Activated CD8-positive, alpha-beta T cell treated with anti-CD3 and anti-CD28 coated beads for 36 hours (primary cell): ENCODE data around the gene AP4E1. TPM values are rescaled to one million over a fixed set of nuclear protein-coding genes. Genes with fewer than 3 reads are reported as not detected.

ENCODE experiments used
- ATAC-seq: fragments of 200-7000 bp; cut with Tn5 transposase; one replicate; pipeline ENCODE4 v1.10.0; 2021; ENCODE audit warnings: mild to moderate bottlenecking, moderate library complexity
- CTCF ChIA-PET: fragments of 350-600 bp; sonication (Branson Sonifier 250); formaldehyde crosslinking; loops from one replicate; lab custom pipeline; 2021; ENCODE audit warnings: antibody characterized with exemption; lab: Charles Lee
- POLR2A ChIA-PET: fragments of 350-600 bp; sonication (Branson Sonifier 250); formaldehyde crosslinking; loops from one replicate; lab custom pipeline; 2021; ENCODE audit warnings: antibody characterized with exemption; lab: Charles Lee
- DNase-seq: peaks from one replicate; pipeline ENCODE4 v3.0.0-alpha.2; 2020
- H3K27ac Mint-ChIP-seq: one replicate; pipeline ENCODE4 v1.8.0; 2021; ENCODE audit warnings: mild to moderate bottlenecking, mixed read lengths
- H3K27me3 Mint-ChIP-seq: one replicate; pipeline ENCODE4 v1.8.0; 2021; ENCODE audit warnings: mixed read lengths
- H3K36me3 Mint-ChIP-seq: one replicate; pipeline ENCODE4 v1.8.0; 2021; ENCODE audit warnings: low read depth, mixed read lengths
- H3K4me1 Mint-ChIP-seq: one replicate; pipeline ENCODE4 v1.8.0; 2021; ENCODE audit warnings: low read depth, mixed read lengths
- H3K4me3 Mint-ChIP-seq: one replicate; pipeline ENCODE4 v1.8.0; 2021; ENCODE audit warnings: mild to moderate bottlenecking, moderate library complexity, mixed read lengths
- H3K9me3 Mint-ChIP-seq: one replicate; pipeline ENCODE4 v1.8.0; 2021; ENCODE audit warnings: mixed read lengths
- CTCF ChIP-seq: fragments of 200-600 bp; IDR thresholded peaks from one replicate; pipeline ENCODE4 v1.8.0; 2022; ENCODE audit warnings: antibody characterized with exemption, mild to moderate bottlenecking
- intact Hi-C: fragments of 100-400 bp; cut with micrococcal nuclease; formaldehyde crosslinking; loops from one replicate; pipeline ENCODE4 v1.10.0; 2022
- total RNA-seq, 2 experiments: library from RNA; stranded (reverse); gene quantifications; one replicate each; pipeline ENCODE4 v1.2.3, GENCODE V29; 2021

Gene AP4E1
- total RNA-seq, 2 experiments from 2014 or later, result 16.6 TPM

DNA sequence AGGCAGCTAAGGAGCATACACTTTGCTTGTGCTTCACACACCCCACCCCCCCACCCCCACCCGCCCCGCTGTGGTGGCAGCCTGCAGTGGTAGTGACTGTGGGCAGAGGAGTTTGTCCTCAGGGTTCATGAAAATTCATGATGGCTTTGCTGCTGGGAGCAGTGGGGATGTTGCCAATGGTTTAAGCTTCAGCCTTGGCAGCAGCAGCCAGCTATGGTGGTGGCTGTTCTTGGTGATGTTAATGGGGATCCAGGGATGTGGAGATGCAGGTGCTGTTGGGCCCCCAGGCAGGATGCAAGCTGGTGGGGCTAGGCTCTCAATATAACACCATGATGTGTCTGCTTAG lies 130.5 kb downstream of the AP4E1 start:
- Mint-ChIP-seq H3K36me3 (peaks cover 1% of the 10 kb centered on the region), H3K27ac (no peak overlapping the region), H3K4me3 (no peak overlapping the region), H3K4me1 (no peaks in the 10 kb centered on the region), H3K9me3 (peaks cover 1% of the 10 kb centered on the region), H3K27me3 (no peaks in the 10 kb centered on the region)
- ChIA-PET CTCF (no interaction called here), POLR2A (no interaction called here)
- no peak for ATAC-seq
- no peak for TF ChIP-seq CTCF
- DNase-seq, result no peak
- intact Hi-C loops, result no loop called here

DNA sequence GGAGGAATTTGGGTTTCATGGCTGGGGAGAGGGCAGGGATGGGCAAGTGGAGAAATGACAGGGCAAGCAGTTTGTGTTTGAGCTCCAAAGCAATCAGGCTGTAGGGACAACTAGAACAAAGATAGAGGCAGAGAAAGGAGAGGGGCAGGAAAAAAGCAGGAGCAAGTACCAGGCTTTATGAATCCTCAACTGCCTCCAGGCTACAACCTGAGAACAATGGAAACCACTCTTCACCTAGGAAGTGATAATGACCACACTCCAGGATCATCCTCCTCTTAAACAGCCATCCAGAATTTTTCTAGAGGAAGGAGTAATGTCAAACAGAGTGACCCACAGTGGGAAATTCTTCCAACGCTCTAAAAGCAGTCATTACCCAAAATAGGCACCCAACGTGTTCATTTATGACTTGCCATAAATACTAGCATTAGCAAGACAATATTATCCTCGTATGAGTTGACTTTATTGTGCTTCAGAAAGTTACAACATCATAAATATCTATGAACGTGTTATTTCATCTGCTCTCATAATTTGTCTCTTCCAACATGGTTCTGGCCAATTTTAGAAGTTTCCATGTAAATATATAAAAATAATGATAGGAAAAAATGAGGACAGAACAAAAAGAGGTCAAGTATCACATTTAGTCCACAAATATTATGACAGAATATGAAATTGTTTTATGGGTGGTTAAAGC lies 135.7 kb downstream of the AP4E1 start:
- ChIA-PET CTCF (no interaction called here), POLR2A (interaction anchor here (0.6 kb wide), 1 partner anchor 357 kb away, joined by 3 read pairs; no protein-coding TSS in a partner anchor)
- Mint-ChIP-seq H3K4me3 (no peak overlapping the region), H3K4me1 (no peaks in the 10 kb centered on the region), H3K9me3 (no peaks in the 10 kb centered on the region), H3K36me3 (no peaks in the 10 kb centered on the region), H3K27me3 (no peaks in the 10 kb centered on the region), H3K27ac (no peak overlapping the region)
- DNase-seq, result no peak
- intact Hi-C loops, result no loop called here
- no peak for ATAC-seq
- no peak for TF ChIP-seq CTCF

DNA sequence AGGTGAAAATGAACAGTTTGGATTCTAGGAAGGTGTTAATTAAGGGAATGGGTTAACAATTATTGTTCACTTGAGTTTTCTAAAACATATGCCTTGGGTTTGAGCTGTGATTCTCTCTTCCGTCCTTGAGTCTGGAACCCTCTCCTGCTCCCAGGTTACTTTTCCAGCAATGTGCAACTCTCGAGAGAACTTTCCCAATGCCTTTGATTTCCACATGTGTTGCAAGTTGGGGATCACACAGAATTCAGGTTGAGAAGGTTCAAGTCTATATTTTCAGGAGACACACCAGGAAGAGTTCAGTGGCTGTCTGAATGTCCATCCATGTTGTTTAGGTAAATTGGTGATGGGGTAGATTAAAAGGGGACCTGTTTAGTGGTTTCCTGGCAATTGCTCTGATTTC lies 137.5 kb downstream of the AP4E1 start:
- H3K27me3 Mint-ChIP-seq, result no peaks in the 10 kb centered on the region
- no peaks in the 10 kb centered on the region for H3K9me3 Mint-ChIP-seq
- H3K4me1 Mint-ChIP-seq, result no peaks in the 10 kb centered on the region
- no peak for ATAC-seq
- H3K36me3 Mint-ChIP-seq, result no peaks in the 10 kb centered on the region
- H3K27ac Mint-ChIP-seq, result no peak overlapping the region
- ChIA-PET POLR2A (interaction anchor here (1.3 kb wide), 1 partner anchor 18 kb away, joined by 3 read pairs; no protein-coding TSS in a partner anchor), CTCF (no interaction called here)
- no peak for DNase-seq
- no peak overlapping the region for H3K4me3 Mint-ChIP-seq
- intact Hi-C loops, result no loop called here
- TF ChIP-seq CTCF, result no peak

- no peaks in the 10 kb centered on the region for H3K9me3 Mint-ChIP-seq
- no peaks in the 10 kb centered on the region for H3K36me3 Mint-ChIP-seq
- intact Hi-C loops, result no loop called here
- POLR2A ChIA-PET, result interaction anchor here (1.3 kb wide), 1 partner anchor 17 kb away, joined by 3 read pairs; no protein-coding TSS in a partner anchor
- H3K27ac Mint-ChIP-seq, result no peak overlapping the region
- H3K27me3 Mint-ChIP-seq, result no peaks in the 10 kb centered on the region
- no peak overlapping the region for H3K4me3 Mint-ChIP-seq
- ATAC-seq, result no peak
- no peaks in the 10 kb centered on the region for H3K4me1 Mint-ChIP-seq
- TF ChIP-seq CTCF, result no peak
- DNase-seq, result no peak
- CTCF ChIA-PET, result no interaction called here
Measured at GRCh38 chr15:51046799-51047449, 138.4 kb downstream of the AP4E1 start.

- ChIA-PET CTCF (no interaction called here), POLR2A (no interaction called here)
- no peaks in the 10 kb centered on the region for H3K4me1 Mint-ChIP-seq
- no peaks in the 10 kb centered on the region for H3K27me3 Mint-ChIP-seq
- no peaks in the 10 kb centered on the region for H3K9me3 Mint-ChIP-seq
- no peaks in the 10 kb centered on the region for H3K36me3 Mint-ChIP-seq
- intact Hi-C loops, result no loop called here
- no peak overlapping the region for H3K4me3 Mint-ChIP-seq
- DNase-seq (no peak), ATAC-seq (no peak)
- no peak for TF ChIP-seq CTCF
- H3K27ac Mint-ChIP-seq, result no peak overlapping the region
Measured at GRCh38 chr15:51048308-51048707, 139.8 kb downstream of the AP4E1 start.
